HG03139 (cell line): ENCODE results near the gene CACNA1G.

Experiments used
- ATAC-seq: cut with Tn5 transposase; IDR thresholded peaks from one replicate; pipeline ENCODE4 v1.9.1; 2021; ENCODE audit not compliant: unreplicated experiment

CACNA1G gene

DNA sequence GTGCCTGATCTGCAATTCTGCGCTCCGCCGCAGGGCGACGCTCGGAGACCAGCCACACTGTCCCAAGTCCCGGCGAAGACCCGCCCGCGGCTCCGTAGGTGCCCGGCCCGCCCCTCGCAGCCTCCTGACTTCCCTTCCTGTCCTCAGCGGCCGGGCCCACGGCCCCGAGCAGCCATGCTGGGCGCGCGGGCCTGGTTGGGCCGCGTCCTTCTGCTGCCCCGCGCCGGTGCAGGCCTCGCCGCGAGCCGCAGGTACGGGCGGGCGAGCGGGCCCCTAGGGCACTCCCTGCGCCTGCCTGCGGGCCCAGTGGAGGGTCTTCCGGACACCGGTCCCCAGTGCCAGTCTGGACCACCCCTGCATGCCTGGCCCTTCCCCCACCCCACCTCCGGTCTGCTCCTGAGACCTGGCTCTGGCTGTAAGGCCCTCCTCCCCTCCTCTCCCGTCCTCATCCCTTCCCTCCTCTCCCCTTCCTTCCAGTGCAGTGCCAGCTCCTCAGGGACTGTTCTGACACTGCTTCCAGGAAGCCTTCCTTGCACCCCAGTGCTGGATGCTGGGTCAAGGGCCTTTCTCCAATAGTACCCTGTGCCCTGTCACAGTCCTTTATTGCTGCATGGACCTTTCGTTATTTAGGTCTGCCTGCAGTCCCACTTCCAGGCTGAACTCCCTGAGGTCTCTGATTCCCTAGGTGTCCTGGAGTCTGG, 13.3 kb upstream of the CACNA1G start, which contains the start of gene SPATA20:
SPATA20 (plus strand) TSS at position 140 of the 701 bp plus-strand sequence; CDS start at position 175, 35 bp downstream.
- ATAC-seq: peak; percentile 81

DNA sequence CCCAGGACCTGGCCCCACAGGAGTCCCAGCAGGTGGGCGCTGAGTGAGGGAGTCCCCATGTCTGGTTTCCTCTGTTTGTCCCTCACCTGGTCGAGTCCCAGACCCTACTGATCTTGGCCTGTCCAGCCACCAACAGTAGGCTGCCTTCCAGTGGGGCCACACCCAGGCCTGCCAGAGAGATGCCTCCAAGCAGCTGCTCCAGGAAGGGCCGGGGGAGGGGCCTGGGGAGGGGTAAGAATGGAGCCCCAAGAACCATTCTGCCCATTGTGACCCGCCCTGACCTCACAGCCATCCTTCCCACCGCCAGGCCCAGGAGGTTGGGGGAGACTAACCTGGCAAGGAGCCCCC, 12.8 kb upstream of the CACNA1G start:
- no peak for ATAC-seq

DNA sequence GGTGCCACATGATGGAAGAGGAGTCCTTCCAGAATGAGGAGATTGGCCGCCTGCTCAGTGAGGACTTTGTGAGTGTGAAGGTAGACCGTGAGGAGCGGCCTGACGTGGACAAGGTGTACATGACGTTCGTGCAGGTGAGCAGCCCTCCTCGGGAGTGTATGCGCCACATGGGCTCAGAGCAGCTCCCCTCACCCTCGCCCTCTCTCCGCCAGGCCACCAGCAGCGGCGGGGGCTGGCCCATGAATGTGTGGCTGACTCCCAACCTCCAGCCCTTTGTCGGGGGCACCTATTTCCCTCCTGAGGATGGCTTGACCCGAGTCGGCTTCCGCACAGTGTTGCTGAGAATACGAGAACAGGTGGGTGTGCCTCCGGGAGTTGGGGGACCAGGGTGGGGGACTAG, 11.7 kb upstream of the CACNA1G start:
- ATAC-seq: no peak

DNA sequence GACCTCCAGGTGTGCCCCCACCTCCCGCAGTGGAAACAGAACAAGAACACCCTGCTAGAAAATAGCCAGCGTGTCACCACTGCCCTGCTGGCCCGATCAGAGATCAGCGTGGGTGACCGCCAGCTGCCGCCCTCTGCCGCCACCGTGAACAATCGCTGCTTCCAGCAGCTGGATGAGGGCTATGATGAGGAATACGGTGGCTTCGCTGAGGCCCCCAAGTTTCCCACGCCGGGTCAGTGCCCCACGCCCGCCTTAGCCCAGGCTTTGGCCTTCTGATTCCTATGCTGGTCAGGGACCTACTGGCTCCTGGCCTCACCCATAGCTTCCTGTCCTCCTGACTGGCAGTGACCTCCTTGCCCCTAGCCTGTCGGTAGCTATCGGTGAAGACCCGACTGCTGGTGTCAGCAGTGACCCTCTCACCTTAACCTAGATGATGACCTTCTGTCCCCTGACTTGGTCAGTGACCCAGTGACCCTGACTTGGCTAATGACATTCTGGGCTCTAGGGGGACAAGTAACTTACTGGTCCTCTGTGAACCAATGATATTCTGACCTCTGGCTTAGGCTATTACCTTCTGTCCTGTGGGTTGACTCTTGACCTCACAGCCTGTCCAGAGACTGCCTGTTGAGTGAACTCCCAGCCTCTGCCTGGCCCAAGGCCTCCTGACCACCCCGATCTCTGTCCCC, 11.1 kb upstream of the CACNA1G start:
- no peak for ATAC-seq

DNA sequence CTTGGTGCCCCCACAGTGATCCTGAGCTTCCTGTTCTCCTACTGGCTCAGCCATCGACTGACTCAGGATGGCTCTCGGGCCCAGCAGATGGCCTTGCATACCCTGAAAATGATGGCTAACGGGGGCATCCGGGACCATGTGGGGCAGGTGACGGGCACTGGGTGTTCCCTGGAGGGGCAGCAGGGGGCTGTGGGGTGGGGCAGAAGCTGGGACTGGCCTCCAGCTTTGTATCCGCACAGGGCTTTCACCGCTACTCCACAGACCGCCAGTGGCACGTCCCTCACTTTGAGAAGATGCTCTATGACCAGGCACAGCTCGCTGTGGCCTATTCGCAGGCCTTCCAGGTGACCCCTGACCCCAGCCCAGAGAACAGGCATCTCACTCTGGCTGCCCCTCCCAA, 10.5 kb upstream of the CACNA1G start:
- no peak for ATAC-seq

DNA sequence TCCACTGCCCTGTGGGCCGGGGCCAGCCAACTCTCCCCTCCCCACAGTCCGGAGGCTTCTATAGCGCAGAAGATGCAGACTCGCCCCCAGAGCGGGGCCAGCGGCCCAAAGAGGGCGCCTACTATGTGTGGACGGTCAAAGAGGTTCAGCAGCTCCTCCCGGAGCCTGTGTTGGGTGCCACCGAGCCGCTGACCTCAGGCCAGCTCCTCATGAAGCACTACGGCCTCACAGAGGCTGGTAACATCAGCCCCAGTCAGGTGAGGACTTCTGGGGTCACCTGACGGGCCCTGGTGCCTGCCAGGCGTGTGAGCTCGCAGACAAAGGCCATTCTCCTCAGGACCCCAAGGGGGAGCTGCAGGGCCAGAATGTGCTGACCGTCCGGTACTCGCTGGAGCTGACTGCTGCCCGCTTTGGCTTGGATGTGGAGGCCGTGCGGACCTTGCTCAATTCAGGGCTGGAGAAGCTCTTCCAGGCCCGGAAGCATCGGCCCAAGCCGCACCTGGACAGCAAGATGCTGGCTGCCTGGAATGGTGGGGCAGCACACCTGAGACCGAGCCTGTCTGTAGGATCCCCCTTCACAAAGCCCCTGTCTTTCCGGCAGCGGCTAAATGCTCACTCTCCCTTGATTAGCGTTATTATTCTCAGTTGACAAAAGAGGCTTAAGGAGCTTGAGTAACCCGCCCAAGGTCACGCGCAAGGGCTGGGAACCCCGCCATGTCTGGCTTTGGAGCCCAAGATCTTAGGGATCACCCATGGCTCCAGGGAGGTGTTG, 9.7 kb upstream of the CACNA1G start:
- ATAC-seq: no peak

DNA sequence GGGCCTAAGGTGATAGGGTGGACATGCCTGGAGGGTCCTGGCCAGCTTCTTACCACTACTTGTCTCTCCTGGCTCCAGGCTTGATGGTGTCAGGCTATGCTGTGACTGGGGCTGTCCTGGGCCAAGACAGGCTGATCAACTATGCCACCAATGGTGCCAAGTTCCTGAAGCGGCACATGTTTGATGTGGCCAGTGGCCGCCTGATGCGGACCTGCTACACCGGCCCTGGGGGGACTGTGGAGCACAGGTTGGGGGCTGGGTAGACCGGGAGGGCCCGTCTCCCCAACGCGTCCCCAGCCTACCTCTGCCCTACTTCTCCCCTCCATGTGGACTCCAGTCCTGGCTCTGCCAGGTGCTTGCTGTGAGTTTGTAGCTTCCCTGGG, 9.1 kb upstream of the CACNA1G start:
- ATAC-seq: no peak

DNA sequence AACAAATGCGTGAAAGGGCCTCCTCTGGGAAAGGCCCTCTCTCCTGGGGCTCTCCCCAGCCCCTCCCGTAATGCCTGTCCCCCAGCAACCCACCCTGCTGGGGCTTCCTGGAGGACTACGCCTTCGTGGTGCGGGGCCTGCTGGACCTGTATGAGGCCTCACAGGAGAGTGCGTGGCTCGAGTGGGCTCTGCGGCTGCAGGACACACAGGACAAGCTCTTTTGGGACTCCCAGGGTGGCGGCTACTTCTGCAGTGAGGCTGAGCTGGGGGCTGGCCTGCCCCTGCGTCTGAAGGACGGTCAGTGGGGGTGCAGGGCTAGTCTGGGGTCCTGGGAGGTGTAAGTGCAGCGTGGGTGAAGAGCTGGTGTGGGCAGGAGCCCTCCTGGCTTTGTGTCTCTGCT, 8.6 kb upstream of the CACNA1G start:
- ATAC-seq: no peak

DNA sequence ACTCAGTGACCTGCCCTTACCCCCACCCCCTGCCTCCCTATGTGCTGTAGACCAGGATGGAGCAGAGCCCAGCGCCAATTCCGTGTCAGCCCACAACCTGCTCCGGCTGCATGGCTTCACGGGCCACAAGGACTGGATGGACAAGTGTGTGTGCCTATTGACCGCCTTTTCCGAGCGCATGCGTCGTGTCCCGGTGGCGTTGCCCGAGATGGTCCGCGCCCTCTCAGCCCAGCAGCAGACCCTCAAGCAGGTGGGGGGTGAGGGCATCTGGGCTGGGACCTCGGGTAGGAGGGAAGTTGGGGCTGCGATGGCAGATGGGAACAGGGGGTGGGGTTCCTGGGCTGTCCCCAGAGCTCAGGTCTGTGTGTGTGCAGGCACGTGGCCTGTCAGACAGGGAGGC, 6.3 kb upstream of the CACNA1G start:
- ATAC-seq: no peak

DNA sequence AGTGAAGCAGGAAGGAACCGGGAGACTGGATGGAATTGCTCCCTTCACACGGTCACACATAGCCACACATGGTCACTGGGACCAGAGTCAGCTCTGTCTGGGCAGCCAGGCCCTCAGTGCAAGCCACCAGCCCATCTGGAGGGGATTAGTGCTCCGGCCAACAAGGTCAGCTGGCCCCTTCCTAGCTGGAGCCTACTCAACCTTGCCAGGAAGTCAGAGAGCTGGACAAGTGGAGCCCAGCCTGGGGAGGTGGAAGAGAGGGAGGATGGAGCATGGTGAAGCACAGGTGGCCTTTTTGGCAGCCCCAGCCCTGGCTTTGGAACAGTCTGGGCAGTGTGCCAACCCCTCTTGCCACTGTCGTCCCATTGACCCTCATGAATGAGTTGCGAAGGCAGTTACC, 3.7 kb upstream of the CACNA1G start:
- no peak for ATAC-seq

DNA sequence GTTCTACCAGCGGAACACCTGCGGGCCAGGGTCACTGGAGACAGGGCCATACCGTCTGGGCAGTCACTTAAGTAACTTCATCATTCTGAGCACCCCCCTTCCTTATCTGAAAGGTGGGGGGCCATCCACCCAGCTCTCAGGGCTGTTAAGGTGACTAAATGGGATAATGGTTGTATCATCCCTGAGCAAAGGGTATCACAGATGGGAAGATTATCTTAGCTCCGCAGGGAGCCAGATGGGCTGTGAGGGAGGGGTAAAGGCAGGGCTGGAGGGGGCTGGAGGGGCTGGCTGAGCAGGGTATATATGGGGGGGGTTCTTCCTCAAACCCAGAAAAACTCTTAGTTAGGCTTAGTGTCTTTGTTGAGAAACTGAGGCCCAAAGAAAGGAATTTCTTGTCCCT, 2.9 kb upstream of the CACNA1G start:
- ATAC-seq: no peak

DNA sequence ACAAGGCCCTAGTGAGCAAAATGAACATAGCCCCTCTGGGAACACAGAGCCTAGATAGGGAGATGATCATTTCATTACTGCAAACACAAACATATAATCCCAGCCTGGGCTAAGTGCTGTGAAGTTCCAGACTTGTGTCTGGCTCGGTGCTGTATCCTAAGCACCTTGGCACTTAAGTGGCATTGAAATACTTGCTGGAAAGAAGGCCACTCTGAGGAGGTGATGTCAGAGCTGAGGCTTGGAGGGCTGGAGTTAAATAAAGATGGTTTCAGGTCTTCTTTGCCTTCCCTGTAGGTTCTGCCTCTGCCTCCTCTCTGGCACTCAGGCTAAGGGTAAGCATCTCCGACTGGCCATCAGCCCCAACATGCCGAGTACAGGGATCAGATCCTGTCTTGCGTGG, 2.4 kb upstream of the CACNA1G start:
- ATAC-seq: no peak

DNA sequence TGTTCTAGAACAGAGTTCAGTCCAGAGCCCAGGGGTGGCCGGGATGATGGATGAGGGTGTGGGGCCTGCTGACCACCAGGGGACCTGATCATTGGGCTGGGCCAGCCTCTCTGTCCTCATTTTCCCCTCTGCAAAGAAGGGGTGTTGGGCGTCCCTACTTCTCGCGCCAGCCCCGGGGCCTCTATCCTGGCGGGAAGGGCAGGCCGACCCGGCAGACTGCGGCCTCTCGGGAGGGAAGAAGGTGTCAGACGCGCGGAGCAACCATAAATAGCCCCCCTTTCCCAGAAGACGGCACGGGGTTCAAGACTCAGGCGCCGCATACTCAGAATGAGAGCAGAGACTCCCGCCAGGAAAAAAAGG, 2.0 kb upstream of the CACNA1G start:
- ATAC-seq: no peak

DNA sequence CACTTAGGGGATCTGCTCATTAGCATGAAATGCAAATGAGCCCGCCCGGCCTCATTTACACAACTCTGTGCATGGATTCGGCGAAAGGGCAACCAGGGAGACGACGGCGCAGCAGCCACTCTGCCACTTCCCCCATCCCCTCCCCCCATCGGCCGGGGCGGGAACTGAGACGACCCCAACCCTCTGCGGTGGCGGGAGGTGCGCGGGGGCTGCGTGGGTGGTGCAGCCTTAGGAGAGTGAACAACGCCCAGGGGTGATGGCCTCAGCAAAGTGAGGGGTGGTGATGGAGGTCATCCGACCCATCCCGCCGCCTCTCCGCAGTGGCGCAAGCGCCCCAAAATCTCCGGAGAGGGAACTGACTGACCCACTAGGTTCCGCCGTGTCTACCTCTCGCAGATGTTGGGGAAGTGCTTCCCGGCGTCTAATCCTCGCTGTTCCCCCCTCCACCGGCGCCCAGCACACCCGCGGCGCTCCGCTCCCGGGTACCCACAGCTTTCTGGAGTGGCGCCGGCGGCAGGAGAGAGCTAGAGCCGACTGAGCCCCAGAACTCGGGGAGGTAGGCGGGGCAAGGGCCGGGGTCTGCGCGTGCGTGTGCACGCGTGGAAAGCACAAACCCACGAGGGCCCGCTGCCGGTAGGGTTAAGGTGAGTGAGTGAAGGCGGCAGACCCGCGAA, 1.4 kb upstream of the CACNA1G start:
- no peak for ATAC-seq

DNA sequence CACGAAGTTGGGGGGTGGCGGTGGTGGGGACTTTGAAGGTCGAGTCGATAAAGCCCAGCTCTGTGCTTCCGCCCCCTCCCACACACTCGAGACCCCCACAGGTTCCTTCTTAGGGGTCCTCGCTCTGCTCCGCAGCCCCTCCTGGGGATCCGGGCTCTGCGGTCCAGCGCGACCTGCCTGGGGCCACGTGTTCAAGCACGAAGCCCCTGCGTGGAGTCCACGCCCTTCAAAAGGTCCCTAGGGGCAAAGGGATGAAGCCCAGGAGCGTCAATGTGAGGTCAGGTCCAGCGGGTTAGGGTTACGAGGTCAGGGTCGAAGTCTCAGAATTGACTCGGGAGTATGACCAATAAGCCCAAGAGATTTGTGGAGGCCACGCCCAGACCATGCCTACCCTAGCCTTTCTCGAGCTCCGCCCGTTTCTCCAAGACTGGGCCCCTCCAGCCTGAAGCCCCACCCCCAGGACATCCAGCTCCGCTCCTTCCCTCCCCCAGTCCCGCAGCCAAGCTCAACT, 786 bp upstream of the CACNA1G start:
- ATAC-seq: no peak

DNA sequence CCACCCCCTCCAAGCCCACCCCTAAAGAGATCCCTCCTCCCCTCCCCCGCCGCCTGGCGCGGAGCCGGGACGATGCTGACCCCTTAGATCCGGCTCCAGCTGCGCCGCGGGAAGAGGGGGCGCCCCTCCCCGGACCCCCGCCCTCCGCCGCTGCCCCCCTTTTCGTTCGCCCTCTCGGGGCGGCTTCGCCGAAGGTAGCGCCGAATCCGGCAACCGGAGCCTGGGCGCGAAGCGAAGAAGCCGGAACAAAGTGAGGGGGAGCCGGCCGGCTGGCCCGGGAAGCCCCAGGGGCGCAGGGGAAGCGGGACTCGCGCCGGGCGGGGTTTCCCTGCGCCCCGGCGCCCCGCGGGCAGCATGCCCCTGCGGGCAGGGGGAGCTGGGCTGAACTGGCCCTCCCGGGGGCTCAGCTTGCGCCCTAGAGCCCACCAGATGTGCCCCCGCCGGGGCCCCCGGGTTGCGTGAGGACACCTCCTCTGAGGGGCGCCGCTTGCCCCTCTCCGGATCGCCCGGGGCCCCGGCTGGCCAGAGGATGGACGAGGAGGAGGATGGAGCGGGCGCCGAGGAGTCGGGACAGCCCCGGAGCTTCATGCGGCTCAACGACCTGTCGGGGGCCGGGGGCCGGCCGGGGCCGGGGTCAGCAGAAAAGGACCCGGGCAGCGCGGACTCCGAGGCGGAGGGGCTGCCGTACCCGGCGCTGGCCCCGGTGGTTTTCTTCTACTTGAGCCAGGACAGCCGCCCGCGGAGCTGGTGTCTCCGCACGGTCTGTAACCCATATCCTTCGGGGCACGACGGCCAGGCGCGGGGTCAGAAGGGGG, 623 bp downstream of the CACNA1G start:
- no peak for ATAC-seq

DNA sequence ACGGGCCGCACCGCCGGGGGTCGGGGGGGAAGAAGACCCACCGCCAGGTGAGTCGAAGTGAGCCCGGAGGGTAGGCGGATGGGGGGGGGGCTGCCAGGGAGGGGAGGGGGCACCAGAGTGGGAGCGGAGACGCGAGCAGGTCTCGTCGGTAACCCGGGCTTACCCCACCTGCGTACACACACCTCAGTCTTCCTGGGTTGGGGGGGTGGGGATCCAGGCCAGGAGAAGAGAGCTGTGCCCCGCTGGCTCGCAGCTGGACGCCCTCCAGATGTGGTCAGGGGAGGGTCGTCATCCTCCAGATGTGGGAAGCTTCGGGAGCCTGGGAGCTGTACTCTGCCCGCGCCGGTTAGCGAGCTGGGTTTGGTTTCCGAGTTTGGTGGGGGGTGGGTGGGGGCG, 1.2 kb downstream of the CACNA1G start:
- no peak for ATAC-seq

DNA sequence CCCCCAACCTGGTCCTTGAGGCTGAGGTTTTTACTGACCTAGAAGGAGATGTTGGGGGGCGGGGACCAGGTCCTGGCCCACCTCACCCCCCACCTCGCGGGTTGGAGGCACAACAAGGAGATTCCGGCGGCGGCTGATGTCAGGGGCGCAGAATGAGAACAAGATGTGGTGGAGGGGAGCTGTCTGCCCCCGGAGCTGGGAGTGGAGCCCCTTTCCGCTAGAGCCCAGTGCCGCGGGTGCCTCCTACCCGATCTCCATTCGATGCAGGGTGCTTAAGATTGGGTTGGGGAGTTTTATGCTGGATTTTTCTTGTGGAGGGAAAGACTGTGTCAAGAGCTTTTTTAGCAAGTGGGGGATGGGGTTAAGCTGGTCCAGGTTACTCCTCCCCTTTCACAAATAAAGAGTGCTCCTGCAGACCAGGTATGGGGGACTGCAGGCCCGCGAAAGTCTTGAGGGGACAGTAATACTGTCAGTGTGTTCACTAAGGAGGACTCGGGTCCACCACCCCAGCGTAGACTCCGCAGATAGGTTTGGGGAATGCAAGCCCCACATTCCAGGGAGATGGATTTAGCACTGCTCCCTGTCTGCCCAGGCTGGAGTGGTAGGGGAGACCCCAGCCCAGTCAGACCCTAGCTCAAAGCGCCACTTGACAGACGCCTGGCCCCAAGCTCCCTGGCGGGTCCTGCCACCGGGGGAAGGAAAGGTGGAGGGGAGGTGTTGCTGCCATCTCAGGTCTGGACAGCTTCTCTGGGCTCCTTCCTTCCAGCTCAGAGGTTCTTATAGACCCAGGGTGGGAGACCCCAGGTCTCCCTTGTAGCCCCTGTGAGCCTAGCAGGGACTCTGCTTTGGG, 2.0 kb downstream of the CACNA1G start:
- ATAC-seq: no peak

DNA sequence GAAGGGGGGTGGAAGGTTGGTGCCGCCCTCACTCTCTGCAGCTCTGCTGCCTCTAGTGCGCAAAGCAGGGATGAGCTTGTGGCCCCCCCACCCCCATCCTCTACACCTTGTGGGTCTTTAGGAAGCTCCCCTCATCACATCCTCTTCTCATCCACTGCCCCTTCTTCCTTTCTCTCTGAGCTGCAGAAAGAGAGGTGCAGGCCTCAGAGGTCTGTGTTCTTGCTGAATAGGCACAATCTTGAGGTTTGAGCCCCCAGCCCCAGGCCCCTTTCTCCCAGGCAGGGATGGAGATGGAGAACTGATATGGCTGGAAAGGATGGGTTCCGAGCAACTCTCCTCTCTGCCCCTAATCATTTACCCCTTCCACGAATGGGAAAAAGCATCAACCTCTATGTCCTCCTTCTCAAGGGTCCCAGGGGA, 2.6 kb downstream of the CACNA1G start:
- no peak for ATAC-seq

DNA sequence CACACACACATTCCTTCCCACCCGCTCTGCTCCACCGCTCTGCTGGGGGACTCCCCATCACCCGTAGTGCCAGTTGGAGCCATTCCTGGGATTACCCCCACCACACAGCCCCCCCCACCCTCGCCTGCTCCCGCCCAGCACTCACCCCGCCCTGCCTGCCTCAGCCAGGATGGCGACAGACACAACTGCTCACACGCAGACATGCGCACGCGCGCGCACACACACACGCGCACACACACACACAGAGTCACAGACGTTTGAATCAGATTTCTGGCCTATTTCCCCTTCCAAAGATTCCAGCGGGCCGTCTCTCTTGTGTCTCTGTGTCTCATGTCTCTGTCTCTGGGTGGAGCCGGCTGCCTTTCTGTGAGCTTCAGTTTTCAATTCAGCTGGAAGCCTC, 4.4 kb downstream of the CACNA1G start:
- no peak for ATAC-seq
